Lung (tissue), 12 donors: Measurements from ENCODE around the gene SIMC1. TPM values are rescaled to one million over a fixed set of nuclear protein-coding genes. Genes with fewer than 3 reads are reported as not detected.

Experiments
- ATAC-seq: fragments of 200-7000 bp; cut with Tn5 transposase; one replicate; pipeline ENCODE4 v1.9.1; 2020; ENCODE audit warnings: moderate number of reproducible peaks; ENCODE audit not compliant: insufficient read depth, low FRiP score
- DNase-seq, 3 donors: peaks; one replicate each; pipeline ENCODE4 v3.0.0-alpha.2; 2013 to 2017
- H3K27ac ChIP-seq, 2 donors: one replicate each; pipeline ENCODE4 v1.5.1; 2013; ENCODE audit warnings: mild to moderate bottlenecking in 2 of 2, moderate library complexity in 2 of 2, control low read depth in 1 of 2, inconsistent platforms in 1 of 2, low read depth in 1 of 2, low read length in 1 of 2
- H3K27me3 ChIP-seq, 3 donors: one replicate each; pipeline ENCODE4 v1.5.1; 2013; ENCODE audit warnings: low read length in 2 of 3; ENCODE audit not compliant: control insufficient read depth in 3 of 3, insufficient read depth in 3 of 3
- H3K36me3 ChIP-seq, 4 donors: one replicate each; pipeline ENCODE4 v1.5.1; 2013; ENCODE audit warnings: low read length in 4 of 4, mild to moderate bottlenecking in 1 of 4, moderate library complexity in 1 of 4; ENCODE audit not compliant: control insufficient read depth in 4 of 4, insufficient read depth in 4 of 4
- H3K4me1 ChIP-seq, 5 donors: one replicate each; pipeline ENCODE4 v1.5.1; 2013; ENCODE audit warnings: low read length in 5 of 5, mild to moderate bottlenecking in 2 of 5, moderate library complexity in 1 of 5; ENCODE audit not compliant: control insufficient read depth in 5 of 5, insufficient read depth in 5 of 5
- H3K4me3 ChIP-seq: one replicate; pipeline ENCODE4 v1.5.1; 2013; ENCODE audit warnings: mild to moderate bottlenecking, control low read depth, moderate library complexity
- H3K9ac ChIP-seq, 2 donors: one replicate each; pipeline ENCODE4 v1.5.1; 2013; ENCODE audit warnings: low read length in 2 of 2, control low read depth in 1 of 2; ENCODE audit not compliant: insufficient read depth in 1 of 2
- H3K9me3 ChIP-seq, 4 donors: one replicate each; pipeline ENCODE4 v1.5.1; 2013; ENCODE audit warnings: low read length in 3 of 4, mild to moderate bottlenecking in 1 of 4, moderate library complexity in 1 of 4; ENCODE audit not compliant: control insufficient read depth in 4 of 4, insufficient read depth in 3 of 4
- CTCF ChIP-seq: IDR thresholded peaks from 2 replicates; pipeline ENCODE4 v1.5.1; 2012; ENCODE audit warnings: mild to moderate bottlenecking; ENCODE audit errors: control extremely low read depth, extremely low read depth
- WGBS, 2 donors: extraction: QIAGEN DNeasy Blood & Tissue Kit; methylation state at CpG; one replicate each; pipeline ENCODE4 v1.1.7; 2013; 5-methylcytosine and 5-hydroxymethylcytosine counted together
- polyA plus RNA-seq, 2 donors: library from polyadenylated mRNA; stranded (reverse); fragments of 200-250 nt; gene quantifications; one replicate each; pipeline ENCODE4 v1.2.1, GENCODE V29; 2013
- total RNA-seq, 2 donors: library from RNA; depleted of rRNA in 1 of 2; stranded (reverse); fragments of >200 nt in 1 of 2; gene quantifications; one replicate each; pipeline ENCODE4 v1.2.1, GENCODE V29; 2014 to 2021
- donor health status: control.
- donor health status: control.
- donor health status: Bipolar disorder and iron deficiency.
- donor health status: healthy.
- donor health status: DM: yes; HTN: yes; CAD: no.

The SIMC1 gene
- total and polyA plus RNA-seq, 4 donors, result 3.7 to 20.9 (median 8.7) TPM

GRCh38 chr5:176384991-176385390, 146.8 kb downstream of the SIMC1 start:
- no peaks in the 10 kb centered on the region for H3K9me3 ChIP-seq
- no peak overlapping the region for H3K27ac ChIP-seq
- H3K4me3 ChIP-seq, result no peak overlapping the region
- ATAC-seq, result no peak
- peaks cover 12 to 31% (median 15%) of the 10 kb centered on the region in 4 donors for H3K36me3 ChIP-seq
- no peak overlapping the region for H3K9ac ChIP-seq
- DNase-seq, result no peak
- no peaks in the 10 kb centered on the region for H3K27me3 ChIP-seq
- TF ChIP-seq CTCF, result no peak
- peaks cover 0 to 13% (median 5%) of the 10 kb centered on the region in 5 donors for H3K4me1 ChIP-seq
- 86 to 90% methylated on average over 12 of the region's 12 CpGs for WGBS, 2 donors

DNA sequence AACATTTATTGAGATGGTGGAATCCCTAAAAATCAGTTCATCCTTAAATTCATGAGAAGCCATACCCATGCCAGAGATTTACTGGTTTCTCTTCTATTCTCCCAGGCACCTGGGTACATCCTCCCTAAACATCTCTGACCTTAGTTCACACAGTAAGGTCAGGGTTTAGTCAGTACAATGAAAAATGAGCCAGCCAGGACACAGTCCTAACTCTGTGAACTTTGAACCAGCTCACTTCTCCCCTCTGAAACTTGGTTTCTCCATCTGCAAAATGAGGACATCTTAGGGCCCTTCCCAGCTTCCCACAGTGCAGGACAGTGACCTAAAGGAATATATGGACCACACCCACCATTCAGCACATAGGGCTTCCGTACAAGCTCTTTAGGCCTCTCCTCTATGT, 148.3 kb downstream of the SIMC1 start:
- H3K4me1 ChIP-seq, result peaks cover 0 to 13% (median 5%) of the 10 kb centered on the region in 5 donors
- H3K27me3 ChIP-seq, result no peaks in the 10 kb centered on the region
- no peak for ATAC-seq
- H3K27ac ChIP-seq, result no peak overlapping the region
- H3K36me3 ChIP-seq, result peaks cover 13 to 35% (median 20%) of the 10 kb centered on the region in 4 donors
- TF ChIP-seq CTCF, result no peak
- 75 to 92% methylated on average over 1 of the region's 1 CpG for WGBS, 2 donors
- no peak for DNase-seq
- H3K9me3 ChIP-seq, result no peaks in the 10 kb centered on the region
- H3K4me3 ChIP-seq, result no peak overlapping the region
- no peak overlapping the region for H3K9ac ChIP-seq

DNA sequence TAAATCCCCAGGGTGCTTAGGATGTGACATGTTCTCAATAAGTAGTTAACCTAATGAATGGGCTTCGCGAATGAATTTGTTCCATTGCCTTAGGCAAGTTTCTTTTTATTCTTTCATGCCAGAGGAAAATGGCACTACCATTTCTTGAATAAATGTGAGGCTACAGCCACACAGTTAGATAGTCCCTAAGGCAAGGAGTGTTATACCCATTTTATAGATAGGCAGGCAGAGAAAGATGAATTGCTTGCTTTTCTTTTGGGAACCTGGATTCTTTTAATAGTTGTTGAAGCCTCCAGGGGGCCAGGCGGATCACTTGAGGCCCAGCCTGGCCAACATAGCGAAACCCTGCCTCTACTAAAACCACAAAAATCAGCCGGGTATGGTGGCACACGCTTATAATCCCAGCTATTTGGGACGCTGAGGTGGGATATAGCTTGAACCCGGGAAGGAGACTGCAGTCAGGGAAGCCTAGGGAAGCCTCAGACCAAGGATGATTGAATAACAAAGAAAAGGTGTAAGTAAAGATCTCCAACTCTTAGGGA, 149.2 kb downstream of the SIMC1 start:
- 41 to 44% methylated on average over 8 of the region's 8 CpGs for WGBS, 2 donors
- no peak for TF ChIP-seq CTCF
- Histone ChIP-seq H3K9me3 (no peaks in the 10 kb centered on the region), H3K27me3 (no peaks in the 10 kb centered on the region), H3K9ac (peak overlapping the region in 1 of 2 donors; percentile 91), H3K4me3 (peak overlapping the region; percentile 98), H3K4me1 (peaks cover 0 to 13% (median 5%) of the 10 kb centered on the region in 5 donors), H3K36me3 (peaks cover 9 to 32% (median 21%) of the 10 kb centered on the region in 4 donors), H3K27ac (no peak overlapping the region)
- DNase-seq (no peak), ATAC-seq (no peak)
